KMS-11 (cell line): ENCODE data around the gene TLX2.

ENCODE experiments used
- H2AFZ ChIP-seq: fragments of 200-600 bp; sonication (generic); 2 replicates; pipeline ENCODE4 v1.6.1; 2016; ENCODE audit warnings: antibody characterized with exemption, mixed run types, low read depth
- H3K27ac ChIP-seq: fragments of 200-600 bp; sonication (generic); 2 replicates; pipeline ENCODE4 v1.6.1; 2016; ENCODE audit warnings: mild to moderate bottlenecking, mixed run types
- H3K27me3 ChIP-seq: fragments of 200-600 bp; sonication (generic); 2 replicates; pipeline ENCODE4 v1.6.1; 2017; ENCODE audit warnings: mild to moderate bottlenecking, low read depth, mixed run types, moderate library complexity; ENCODE audit not compliant: insufficient read depth
- H3K36me3 ChIP-seq: fragments of 200-600 bp; sonication (generic); 2 replicates; pipeline ENCODE4 v1.6.1; 2017; ENCODE audit warnings: mild to moderate bottlenecking, mixed run types; ENCODE audit not compliant: insufficient read depth
- H3K4me1 ChIP-seq: fragments of 200-600 bp; sonication (generic); 2 replicates; pipeline ENCODE4 v1.6.1; 2016; ENCODE audit warnings: mild to moderate bottlenecking, low read depth, mixed run types; ENCODE audit not compliant: poor library complexity, severe bottlenecking
- H3K4me2 ChIP-seq: fragments of 200-600 bp; sonication (generic); 2 replicates; pipeline ENCODE4 v1.7.0; 2016; ENCODE audit warnings: mild to moderate bottlenecking, mixed run types
- H3K4me3 ChIP-seq: fragments of 200-600 bp; sonication (generic); IDR thresholded peaks from 2 replicates; pipeline ENCODE4 v1.6.1; 2017; ENCODE audit warnings: low read depth, low read length, mixed read lengths; ENCODE audit not compliant: insufficient read depth
- H3K79me2 ChIP-seq: fragments of 200-600 bp; sonication (generic); 2 replicates; pipeline ENCODE4 v1.6.1; 2016; ENCODE audit warnings: low read depth, mixed run types; ENCODE audit not compliant: insufficient read depth
- H3K9ac ChIP-seq: fragments of 200-600 bp; sonication (generic); 2 replicates; pipeline ENCODE4 v1.6.1; 2016; ENCODE audit warnings: mild to moderate bottlenecking, mixed run types
- H4K20me1 ChIP-seq: fragments of 200-600 bp; sonication (generic); 2 replicates; pipeline ENCODE4 v1.6.1; 2016; ENCODE audit warnings: mild to moderate bottlenecking, mixed run types; ENCODE audit not compliant: insufficient read depth
- TF ChIP-seq, protein P1 (sequence below): fragments of 200-600 bp; sonication (generic); conservative IDR thresholded peaks from 2 replicates; pipeline ENCODE4 v1.6.1; 2017; ENCODE audit warnings: low read depth, mild to moderate bottlenecking, antibody characterized with exemption, low read length, moderate library complexity, mixed read lengths

Gene TLX2

DNA sequence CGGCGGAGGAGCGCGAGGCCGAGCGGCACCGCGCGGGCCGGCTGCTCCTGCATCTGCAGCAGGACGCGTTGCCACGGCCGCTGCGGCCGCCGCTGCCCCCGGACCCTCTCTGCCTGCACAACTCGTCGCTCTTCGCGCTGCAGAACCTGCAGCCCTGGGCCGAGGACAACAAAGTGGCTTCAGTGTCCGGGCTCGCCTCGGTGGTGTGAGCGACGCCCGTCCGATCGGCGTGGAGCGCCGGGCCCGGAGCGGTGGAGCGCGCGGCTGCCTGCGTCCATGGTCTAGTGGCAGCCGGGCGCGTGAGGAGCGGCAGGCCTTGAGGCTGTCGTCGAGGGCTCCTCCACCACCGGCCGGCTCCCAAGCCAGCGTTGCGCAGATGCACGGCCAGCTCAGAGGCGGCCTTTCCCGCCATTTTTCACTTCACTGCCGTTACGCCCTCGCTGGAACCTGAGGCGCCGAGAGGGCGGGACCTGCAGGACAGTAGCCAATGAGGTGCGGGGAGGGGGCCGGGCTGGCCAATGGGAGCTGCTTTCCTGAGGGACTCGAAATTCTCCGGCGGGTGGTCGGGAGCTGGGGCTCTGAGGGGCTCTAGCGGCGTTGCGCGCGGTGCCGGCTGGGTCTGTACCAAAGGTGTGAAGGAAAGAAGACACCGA lies 1.9 kb downstream of the TLX2 start:
- H3K36me3 ChIP-seq = no peaks in the 10 kb centered on the region
- peaks cover 4% of the 10 kb centered on the region for H3K4me1 ChIP-seq
- H2AFZ ChIP-seq = no peak overlapping the region
- H3K4me2 ChIP-seq = no peak overlapping the region
- H3K27ac ChIP-seq = no peak overlapping the region
- H4K20me1 ChIP-seq = no peaks in the 10 kb centered on the region
- H3K4me3 ChIP-seq = no peak overlapping the region
- TF ChIP-seq, protein P1, sequence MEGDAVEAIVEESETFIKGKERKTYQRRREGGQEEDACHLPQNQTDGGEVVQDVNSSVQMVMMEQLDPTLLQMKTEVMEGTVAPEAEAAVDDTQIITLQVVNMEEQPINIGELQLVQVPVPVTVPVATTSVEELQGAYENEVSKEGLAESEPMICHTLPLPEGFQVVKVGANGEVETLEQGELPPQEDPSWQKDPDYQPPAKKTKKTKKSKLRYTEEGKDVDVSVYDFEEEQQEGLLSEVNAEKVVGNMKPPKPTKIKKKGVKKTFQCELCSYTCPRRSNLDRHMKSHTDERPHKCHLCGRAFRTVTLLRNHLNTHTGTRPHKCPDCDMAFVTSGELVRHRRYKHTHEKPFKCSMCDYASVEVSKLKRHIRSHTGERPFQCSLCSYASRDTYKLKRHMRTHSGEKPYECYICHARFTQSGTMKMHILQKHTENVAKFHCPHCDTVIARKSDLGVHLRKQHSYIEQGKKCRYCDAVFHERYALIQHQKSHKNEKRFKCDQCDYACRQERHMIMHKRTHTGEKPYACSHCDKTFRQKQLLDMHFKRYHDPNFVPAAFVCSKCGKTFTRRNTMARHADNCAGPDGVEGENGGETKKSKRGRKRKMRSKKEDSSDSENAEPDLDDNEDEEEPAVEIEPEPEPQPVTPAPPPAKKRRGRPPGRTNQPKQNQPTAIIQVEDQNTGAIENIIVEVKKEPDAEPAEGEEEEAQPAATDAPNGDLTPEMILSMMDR = no peak
- peaks cover 60% of the 10 kb centered on the region for H3K27me3 ChIP-seq
- no peaks in the 10 kb centered on the region for H3K79me2 ChIP-seq
- H3K9ac ChIP-seq = no peak overlapping the region

DNA sequence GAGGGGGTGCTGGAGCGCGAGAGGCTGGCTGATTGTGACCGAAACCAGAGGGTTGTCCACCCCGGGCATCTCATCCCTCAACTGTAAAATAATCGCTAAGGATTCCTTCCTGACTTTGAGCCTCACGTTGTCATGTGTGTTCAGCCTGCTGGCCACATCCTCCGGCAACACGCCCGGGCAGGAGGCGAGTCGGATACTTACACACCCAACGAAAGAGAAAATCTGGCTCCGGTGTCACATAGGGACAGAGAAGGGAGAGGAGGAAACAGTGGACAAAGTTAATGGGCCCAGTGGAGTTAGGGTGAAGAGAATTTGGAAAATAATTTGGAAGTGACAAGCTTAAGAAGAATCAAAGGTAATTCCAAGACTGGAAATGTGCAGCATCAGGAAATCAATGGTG lies 2.4 kb downstream of the TLX2 start:
- Histone ChIP-seq H3K27me3 (peaks cover 56% of the 10 kb centered on the region), H2AFZ (no peak overlapping the region), H3K36me3 (no peaks in the 10 kb centered on the region), H4K20me1 (no peaks in the 10 kb centered on the region), H3K4me2 (no peak overlapping the region), H3K4me3 (no peak overlapping the region), H3K9ac (no peak overlapping the region), H3K79me2 (no peaks in the 10 kb centered on the region), H3K4me1 (peaks cover 4% of the 10 kb centered on the region), H3K27ac (no peak overlapping the region)
- TF ChIP-seq, protein P1 = no peak

DNA sequence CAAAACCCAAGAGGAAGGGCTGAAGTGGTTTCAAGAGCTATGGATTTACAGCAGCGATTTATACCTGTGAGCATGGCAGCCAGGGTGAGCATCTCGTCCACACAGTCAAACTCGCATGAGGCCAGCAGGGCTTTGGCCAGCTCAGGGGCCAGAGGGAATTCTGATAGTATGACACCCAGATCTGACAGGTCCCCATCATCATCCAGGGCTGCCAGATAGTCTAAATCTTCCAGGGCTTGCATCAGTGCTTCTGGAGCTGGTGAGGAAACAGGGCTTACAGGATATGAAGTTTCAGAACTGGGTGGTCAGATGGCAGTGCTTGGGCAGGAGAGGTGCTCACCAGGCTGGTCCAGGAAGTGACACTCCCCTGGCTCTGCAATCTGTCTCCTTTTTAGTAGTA lies 8.3 kb downstream of the TLX2 start:
- H3K4me1 ChIP-seq = no peaks in the 10 kb centered on the region
- H3K27me3 ChIP-seq = peaks cover 27% of the 10 kb centered on the region; the same call in 1 of the 2 replicates
- H3K4me2 ChIP-seq = no peak overlapping the region
- H4K20me1 ChIP-seq = no peaks in the 10 kb centered on the region
- no peak overlapping the region for H3K4me3 ChIP-seq
- peaks cover 3% of the 10 kb centered on the region; the same call in 1 of the 2 replicates for H3K79me2 ChIP-seq
- no peak overlapping the region for H3K27ac ChIP-seq
- H3K9ac ChIP-seq = no peak overlapping the region
- peaks cover 4% of the 10 kb centered on the region; the same call in 1 of the 2 replicates for H3K36me3 ChIP-seq
- H2AFZ ChIP-seq = no peak overlapping the region
- TF ChIP-seq, protein P1 = no peak

DNA sequence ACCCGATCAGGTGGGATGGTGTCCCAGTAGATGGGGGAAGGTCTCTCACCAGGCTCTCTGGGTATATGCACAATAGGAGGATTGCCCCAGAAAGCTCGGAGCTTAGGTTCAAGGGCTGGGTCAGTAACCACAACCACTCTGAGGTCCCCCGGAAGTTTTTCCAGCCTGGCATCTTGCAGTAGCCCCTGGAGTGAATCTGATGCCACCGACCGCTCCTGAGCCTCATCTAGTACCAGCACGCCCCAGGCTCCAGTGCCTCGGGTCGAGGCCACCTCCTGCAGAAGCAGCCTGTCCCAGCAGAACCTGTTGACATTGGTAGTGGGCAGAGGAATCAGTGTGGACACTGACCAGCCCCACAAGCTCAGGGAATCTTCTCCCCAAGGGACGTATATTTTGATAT lies 9.8 kb downstream of the TLX2 start:
- no peak overlapping the region for H3K4me3 ChIP-seq
- H3K27ac ChIP-seq = no peak overlapping the region
- H3K9ac ChIP-seq = no peak overlapping the region
- no peak overlapping the region for H2AFZ ChIP-seq
- no peak overlapping the region for H3K4me2 ChIP-seq
- H4K20me1 ChIP-seq = no peaks in the 10 kb centered on the region
- H3K4me1 ChIP-seq = peaks cover 10% of the 10 kb centered on the region
- peaks cover 15% of the 10 kb centered on the region; the same call in 1 of the 2 replicates for H3K27me3 ChIP-seq
- peaks cover 18% of the 10 kb centered on the region for H3K79me2 ChIP-seq
- H3K36me3 ChIP-seq = peaks cover 4% of the 10 kb centered on the region; the same call in 1 of the 2 replicates
- TF ChIP-seq, protein P1 = no peak
